Peyer's patch (tissue), 4 donors: ENCODE measurements around the gene SLC1A2.

ENCODE experiments used
- POLR2A ChIP-seq, 2 donors: fragments of 450-650 bp; IDR thresholded peaks; one replicate each; pipeline ENCODE4 v1.5.1; 2017; ENCODE audit warnings: antibody characterized with exemption in 2 of 2, mild to moderate bottlenecking in 2 of 2, moderate library complexity in 2 of 2
- TF ChIP-seq, protein P1 (sequence below), 6 experiments: fragments of 450-650 bp in 4 of 6; fragments of 200-600 bp in 2 of 6; sonication (generic) in 1 of 6; IDR thresholded peaks; one replicate each; pipeline ENCODE4 v1.5.1; 2017 to 2019; ENCODE audit warnings: antibody characterized with exemption in 6 of 6, mild to moderate bottlenecking in 3 of 6, moderate library complexity in 1 of 6

DNA sequence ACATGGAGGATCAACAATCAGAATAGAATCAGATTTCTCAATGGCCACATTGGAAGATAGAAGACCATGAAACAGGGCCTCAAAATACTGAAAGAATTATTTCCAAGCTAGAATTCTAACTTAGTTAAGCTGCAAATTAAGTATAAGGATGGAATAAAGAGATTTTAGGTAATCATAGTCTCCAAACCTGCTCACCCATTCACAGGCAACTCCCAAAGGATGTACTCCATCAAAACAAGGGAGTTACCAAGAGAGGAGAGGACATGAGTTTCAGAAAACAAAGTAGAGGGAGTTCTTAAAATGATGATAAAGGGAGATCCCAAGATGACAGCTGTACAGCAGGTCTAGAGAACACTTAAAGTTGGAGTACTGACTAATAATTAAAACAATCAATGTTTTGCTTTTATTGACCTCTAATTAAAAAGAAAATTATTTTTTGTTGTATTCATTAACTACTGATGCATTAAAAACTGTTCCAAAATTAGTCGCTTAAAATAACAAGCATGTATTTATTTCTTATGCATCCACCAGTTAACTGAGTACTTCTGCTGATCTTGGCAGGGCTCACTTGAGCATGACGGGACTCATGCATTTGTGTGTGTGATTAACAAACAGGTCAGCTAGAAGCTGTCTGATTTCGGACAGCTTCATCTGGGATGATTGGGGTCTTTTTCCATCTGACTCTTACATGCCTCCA, 184.8 kb downstream of the SLC1A2 start:
- TF ChIP-seq, protein P1, sequence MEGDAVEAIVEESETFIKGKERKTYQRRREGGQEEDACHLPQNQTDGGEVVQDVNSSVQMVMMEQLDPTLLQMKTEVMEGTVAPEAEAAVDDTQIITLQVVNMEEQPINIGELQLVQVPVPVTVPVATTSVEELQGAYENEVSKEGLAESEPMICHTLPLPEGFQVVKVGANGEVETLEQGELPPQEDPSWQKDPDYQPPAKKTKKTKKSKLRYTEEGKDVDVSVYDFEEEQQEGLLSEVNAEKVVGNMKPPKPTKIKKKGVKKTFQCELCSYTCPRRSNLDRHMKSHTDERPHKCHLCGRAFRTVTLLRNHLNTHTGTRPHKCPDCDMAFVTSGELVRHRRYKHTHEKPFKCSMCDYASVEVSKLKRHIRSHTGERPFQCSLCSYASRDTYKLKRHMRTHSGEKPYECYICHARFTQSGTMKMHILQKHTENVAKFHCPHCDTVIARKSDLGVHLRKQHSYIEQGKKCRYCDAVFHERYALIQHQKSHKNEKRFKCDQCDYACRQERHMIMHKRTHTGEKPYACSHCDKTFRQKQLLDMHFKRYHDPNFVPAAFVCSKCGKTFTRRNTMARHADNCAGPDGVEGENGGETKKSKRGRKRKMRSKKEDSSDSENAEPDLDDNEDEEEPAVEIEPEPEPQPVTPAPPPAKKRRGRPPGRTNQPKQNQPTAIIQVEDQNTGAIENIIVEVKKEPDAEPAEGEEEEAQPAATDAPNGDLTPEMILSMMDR (IDR thresholded peaks at IDR 0.05): no peak
- no peak for TF ChIP-seq POLR2A (IDR thresholded peaks at IDR 0.05)
